T47D (cell line): Measurements from ENCODE around the gene MAP2.

Experiments used
- DNase-seq, 2 experiments: peaks; one replicate each; pipeline versions ENCODE4 v3.0.0 to v3.0.0-alpha.2; 2011 to 2012; ENCODE audit warnings: low read depth in 1 of 2, low spot score in 1 of 2
- JUND ChIP-seq: IDR thresholded peaks from 2 replicates; pipeline ENCODE4 v1.6.1; 2012; ENCODE audit warnings: low read depth
- in situ Hi-C: cut with HindIII; loops from 2 replicates; pipeline ENCODE4 v1.10.0; 2016; ENCODE audit warnings: low sequenced_read_pairs, low pct_unique_long_range_greater_than_20kb

Gene MAP2

DNA sequence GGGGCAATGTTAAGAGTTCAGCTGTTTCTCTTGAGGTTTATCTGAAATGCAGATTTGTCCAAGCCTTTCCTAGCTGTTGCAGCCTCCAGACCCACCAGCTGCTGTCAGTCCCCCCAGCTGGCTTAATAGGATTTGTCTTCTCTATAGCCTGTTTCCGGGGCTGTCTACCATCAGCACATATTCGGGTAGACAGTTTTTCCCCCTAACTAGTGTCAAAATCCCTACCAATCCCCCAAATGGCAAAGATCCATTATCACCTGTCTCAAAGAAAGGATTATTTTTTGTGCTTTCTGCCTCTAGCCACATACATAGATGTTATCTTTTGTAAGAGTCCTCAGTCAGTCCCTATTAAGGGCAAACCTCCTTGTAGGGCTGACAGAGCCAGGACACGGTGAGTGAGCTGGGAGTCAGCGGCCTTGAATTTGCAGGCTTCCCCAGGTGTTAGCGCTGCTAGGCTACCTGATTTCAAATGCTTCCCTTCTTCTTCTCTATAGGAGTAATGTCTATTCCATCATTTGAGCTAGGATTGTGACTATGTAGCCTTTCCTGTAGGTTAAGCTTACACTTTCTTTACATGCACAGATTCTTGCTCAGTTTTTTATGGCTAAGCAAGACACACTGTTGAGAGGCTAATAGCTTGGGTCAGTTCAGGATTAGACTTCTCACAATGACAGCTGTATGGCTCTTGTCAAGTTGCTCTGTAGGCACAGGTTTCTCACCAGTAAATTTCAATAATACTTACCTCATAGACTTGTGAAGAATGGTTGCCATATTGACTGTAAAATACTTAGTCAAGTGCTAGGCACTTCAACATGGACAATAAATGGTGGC, 176.7 kb downstream of the MAP2 start:
- in situ Hi-C loops = no loop called here
- DNase-seq = no peak
- no peak for TF ChIP-seq JUND

DNA sequence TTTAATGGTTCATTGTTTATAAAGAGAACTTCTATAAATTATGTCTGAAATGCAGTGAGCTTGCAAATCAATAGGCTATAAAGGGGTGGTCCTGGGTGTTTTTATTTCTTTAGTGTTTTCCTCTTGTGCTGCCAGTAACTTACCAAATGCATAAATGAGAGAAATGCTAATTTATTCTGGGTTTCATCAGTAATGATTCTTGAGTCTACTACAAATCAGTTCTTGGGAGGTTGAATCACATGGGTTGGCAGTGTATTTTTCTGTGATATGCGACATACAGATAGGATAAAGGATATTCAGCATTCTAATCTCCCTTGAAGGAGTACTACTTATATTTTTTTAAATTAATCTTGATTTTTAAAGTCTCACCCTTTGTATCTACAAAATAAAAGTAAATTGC, 177.7 kb downstream of the MAP2 start:
- in situ Hi-C loops = no loop called here
- DNase-seq = no peak
- TF ChIP-seq JUND = no peak

DNA sequence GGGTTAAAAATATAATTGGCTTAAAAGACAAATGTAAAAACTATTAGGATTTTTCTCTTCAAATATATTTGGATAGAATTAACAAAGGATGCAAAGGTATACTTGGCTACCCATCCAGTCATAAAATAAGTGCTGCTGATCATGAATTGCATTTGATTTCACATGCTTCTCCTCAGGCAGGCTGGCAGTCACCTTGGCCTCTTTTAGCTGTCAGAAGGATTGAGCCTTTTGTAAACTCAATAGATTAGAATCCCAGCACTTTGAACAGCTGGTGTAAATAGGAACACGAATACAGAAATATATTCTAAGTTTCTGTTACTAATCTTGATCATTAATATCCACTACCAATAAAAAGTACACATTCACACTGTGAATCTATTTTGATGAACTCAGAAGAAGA, 178.4 kb downstream of the MAP2 start:
- DNase-seq = no peak
- no peak for TF ChIP-seq JUND
- in situ Hi-C loops = no loop called here

DNA sequence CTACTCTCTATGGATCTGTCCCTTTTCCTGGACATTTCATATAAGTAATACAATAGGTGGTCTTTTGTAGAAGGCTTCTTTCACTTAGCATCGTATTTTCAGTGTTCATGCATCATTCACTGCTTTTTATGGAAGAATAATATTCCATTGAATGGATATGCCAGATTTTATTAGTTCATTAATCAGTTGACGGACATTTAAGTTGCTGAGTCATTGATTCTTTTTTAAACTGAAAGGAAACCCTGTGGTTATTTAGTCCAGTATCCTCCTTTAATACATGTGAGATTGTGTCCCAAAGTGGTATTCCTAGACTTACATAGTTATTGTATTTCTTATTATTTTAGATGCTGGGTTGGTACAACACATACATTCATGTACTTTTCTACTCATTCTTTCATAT, 185.7 kb downstream of the MAP2 start:
- TF ChIP-seq JUND = no peak
- in situ Hi-C loops = no loop called here
- DNase-seq = no peak

DNA sequence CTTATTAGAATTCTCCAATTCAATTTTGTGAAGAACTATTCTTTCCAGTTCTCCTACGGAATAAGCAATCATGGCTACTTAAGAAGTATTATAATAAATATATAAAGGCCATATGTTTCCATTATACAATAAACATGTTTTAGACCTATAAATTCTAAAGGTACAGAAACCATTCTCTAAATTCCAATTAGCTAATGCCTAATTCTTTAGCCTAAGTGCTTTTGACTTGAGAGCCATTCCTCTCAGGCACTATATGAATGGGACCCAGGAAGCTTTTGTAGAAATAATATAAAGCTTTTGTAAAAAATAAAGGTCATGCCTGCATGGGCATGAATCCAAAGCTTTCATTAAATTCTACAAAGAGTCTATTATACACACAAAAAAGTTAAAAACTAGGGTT, 186.8 kb downstream of the MAP2 start:
- in situ Hi-C loops = no loop called here
- no peak for TF ChIP-seq JUND
- no peak for DNase-seq

DNA sequence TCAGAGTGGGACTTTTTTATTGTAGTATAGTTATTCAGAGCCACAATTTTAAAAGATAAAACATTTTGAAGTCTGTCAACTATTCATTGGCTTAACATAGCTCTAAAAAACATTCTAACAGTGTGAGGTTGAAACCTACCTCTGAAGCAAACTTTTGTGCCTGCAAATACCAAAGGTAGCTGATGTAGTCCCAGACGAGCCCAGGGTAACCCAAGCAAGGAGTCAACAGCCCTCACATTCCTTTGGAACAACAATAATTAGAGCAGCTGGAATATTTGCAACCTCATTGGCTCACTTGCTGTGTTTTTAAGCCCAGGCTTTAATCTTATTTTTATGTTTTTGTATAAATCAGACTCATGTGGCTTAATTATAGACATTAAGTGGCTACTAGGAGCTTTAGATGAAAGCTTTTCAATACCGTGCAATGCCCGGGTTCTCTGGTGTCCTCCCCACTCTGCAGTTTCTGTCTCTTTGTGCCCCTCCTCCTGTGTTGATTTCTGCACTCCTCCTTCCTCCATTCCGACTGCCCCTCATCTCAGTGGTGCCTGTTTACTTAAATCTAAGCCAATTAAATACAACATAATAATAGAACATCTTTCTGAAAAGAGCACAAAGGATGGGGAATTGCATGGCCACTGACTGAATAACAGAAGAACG, 189.9 kb downstream of the MAP2 start:
- DNase-seq = no peak
- in situ Hi-C loops = no loop called here
- no peak for TF ChIP-seq JUND

DNA sequence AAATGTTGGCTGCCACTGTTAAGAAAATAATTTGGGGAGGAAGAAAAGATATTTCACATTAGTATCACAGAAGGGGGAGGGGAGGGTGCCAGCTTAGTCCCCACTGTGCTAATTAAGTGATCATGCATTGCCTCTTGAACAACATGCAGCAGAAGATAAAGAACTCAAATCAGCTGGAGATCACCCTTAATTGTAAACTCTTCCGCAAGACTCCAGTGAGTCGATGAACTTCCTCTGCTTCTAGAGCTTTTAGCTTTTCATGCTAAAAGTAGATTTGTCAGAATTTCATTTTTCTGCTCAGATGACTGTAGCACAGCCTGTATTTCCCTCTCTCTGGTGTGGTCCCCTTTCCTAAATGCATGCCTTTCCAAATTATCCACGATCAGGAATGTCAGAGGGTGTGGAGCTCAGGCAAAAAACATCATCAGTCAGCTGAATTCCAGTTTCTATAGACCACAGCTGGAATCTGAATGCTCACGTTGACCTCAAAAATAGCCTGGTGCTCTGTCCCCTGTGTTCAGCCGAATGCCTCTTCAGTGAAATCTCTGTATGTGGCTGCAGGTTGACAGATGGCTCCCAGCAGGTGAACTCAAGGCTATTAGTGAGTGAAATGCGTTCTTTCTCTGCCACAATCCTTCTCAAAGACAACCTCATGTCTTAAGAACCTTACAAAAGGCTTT, 191.0 kb downstream of the MAP2 start:
- in situ Hi-C loops = no loop called here
- no peak for DNase-seq
- TF ChIP-seq JUND = no peak

DNA sequence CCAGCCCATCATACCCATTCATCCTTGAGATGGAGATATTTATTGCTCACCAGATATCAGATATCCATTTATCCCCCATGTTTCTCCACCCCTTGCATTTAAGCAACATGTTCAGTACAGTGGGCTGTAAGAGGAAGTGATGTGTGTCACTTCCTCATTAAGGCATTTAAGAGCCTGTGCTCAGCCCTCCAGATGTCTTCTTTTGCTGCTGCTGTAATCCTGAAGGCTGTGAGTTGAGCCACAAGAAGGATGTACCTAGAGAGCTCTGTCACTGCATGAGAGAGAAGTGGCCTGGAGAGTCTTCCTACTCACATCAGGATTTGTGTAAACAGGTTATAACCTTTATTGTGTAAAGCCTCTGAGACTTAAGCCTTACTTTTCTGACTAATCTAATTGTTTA, 195.9 kb downstream of the MAP2 start:
- no peak for DNase-seq
- TF ChIP-seq JUND = no peak
- in situ Hi-C loops = no loop called here

DNA sequence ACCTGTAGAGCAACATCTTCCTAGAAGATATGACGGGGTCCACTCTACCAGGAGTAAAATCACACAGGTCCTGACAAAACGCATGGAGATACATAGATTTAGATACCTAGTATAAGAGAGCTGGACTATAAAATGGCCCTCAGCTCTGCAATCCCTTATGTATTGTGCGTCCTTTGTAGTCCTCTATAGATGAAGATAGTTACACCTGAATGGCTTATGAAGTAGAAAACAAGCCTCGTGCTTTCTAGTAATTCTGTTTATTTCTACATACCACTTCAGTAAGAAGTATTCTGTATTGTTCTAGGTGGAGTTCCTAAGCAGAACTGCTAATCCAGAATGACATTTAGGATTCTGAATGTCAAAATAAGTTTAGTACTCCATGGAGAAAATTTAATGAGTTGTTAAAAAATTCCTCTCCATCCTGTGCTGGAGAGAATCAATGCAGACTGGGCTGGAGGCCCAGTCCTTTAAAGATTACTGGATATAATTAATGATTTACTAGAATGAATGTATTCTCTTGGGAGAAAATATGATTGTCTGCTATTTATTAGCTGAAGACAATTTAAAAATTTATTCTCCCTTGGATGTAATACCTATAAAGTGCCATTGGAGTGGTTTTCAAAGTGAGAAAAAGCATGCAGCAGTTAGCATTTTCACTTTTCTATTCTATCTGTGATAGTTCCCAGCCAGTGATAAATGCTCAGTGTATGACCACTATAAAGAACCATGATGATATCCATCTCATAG, 200.5 kb downstream of the MAP2 start:
- in situ Hi-C loops = no loop called here
- no peak for TF ChIP-seq JUND

DNA sequence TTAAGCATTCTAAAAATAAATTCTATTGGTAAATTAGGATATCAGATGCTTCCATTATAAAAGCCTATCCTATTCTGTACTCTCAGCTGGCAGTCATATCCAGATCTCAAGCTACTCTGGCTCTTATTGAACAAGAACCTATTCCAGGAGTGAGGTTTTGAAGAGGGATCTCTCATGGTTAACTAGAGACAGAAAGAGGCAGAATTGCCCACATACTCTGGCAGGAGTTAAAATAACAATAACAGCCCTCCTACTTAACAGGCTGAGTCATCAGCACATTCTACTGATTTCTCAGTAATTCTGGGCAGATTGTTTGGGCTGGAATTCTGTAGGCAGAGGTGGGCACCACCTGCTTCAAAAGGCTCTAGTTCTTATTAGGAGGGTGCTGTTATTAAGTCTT, 205.8 kb downstream of the MAP2 start:
- DNase-seq = no peak
- in situ Hi-C loops = no loop called here
- no peak for TF ChIP-seq JUND

More for the DNA sequence above, 200.5 kb downstream of the MAP2 start:
- no peak for DNase-seq

DNA sequence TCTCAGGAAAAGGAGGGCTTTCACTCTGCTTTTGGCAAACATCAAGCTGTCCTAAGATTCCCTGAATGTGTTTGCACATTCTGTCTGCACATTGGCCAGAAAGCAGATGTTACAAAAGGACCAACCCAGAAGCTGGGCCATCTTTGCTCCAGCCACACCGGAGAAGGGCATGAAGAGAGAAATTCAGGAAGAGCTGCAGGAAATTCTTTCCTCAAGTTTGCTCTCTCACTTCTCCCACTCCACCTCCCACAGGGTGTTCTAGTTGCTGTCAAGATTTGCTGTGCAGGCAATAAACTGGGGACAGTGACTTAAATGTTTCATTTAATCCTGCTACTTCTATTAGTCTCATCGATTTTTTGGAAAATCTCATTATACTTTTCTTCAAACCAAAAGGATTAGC, 210.1 kb downstream of the MAP2 start:
- in situ Hi-C loops = no loop called here
- DNase-seq = no peak
- no peak for TF ChIP-seq JUND

DNA sequence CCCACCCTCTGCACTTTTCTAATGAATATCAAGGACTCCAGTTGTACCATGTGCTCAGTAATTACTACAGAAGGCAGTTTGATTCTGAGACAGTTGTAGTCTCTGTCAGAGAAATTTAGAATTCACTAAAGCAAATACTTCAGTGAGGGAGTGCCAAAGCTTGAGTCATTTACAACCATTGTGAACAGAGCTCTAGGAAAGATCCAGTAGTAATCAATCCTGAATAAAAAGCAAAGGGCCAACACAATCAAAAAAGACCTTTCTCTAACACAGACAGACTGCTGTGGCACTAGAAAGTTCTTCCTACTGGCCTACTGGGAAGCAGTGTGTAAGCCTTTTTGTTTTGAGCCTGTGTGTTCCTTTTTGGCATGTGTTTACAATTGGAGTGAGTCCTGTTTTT, 212.2 kb downstream of the MAP2 start:
- in situ Hi-C loops = no loop called here
- TF ChIP-seq JUND = no peak
- DNase-seq = no peak

DNA sequence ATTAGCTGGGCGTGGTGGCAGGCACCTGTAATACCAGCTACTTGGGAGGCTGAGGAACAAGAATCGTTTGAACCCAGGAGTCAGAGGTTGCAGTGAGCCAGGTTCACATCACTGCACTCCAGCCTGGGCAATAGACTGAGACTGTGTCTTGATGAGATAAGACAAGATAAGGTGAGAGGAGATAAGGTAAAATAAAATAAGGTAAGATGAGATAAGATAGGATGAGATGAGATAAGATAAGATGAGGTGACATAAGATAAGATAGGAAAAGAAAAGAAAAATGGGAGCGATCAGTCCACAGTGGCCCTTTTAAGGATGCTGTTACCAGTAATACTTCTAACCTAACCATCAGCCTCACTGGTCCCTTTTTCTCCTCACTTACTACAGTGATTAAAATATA, 213.4 kb downstream of the MAP2 start:
- no peak for TF ChIP-seq JUND
- in situ Hi-C loops = no loop called here
- DNase-seq = no peak
